Stomach smooth muscle (tissue), 2 donors: ENCODE measurements around the gene MEA1.

ENCODE experiments used
- H3K27ac ChIP-seq: one replicate; pipeline ENCODE4 v1.7.0; 2013; ENCODE audit warnings: mild to moderate bottlenecking, low read length, inconsistent platforms
- H3K27me3 ChIP-seq, 2 donors: one replicate each; pipeline ENCODE4 v1.7.0; 2013; ENCODE audit warnings: low read length in 2 of 2; ENCODE audit not compliant: insufficient read depth in 2 of 2, control insufficient read depth in 1 of 2
- H3K36me3 ChIP-seq, 2 donors: one replicate each; pipeline ENCODE4 v1.7.0; 2013; ENCODE audit warnings: low read length in 2 of 2; ENCODE audit not compliant: control insufficient read depth in 2 of 2, insufficient read depth in 2 of 2
- H3K4me1 ChIP-seq: one replicate; pipeline ENCODE4 v1.7.0; 2013; ENCODE audit warnings: low read length; ENCODE audit not compliant: control insufficient read depth, insufficient read depth
- H3K4me3 ChIP-seq, 2 donors: one replicate each; pipeline ENCODE4 v1.7.0; 2013; ENCODE audit warnings: low read length in 2 of 2
- H3K9ac ChIP-seq, 2 donors: one replicate each; pipeline ENCODE4 v1.7.0; 2013; ENCODE audit warnings: low read length in 2 of 2, mild to moderate bottlenecking in 1 of 2
- H3K9me3 ChIP-seq, 2 donors: one replicate each; pipeline ENCODE4 v1.7.0; 2013; ENCODE audit warnings: low read length in 2 of 2; ENCODE audit not compliant: control insufficient read depth in 2 of 2
- donor health status: healthy.
- donor health status: Pancreatic carcinoma.

The MEA1 gene

GRCh38 chr6:43037706-43038105 lies 24.0 kb upstream of the MEA1 start:
- H3K27ac ChIP-seq, result no peak overlapping the region
- peaks cover 34 to 36% of the 10 kb centered on the region in 2 donors for H3K36me3 ChIP-seq
- no peaks in the 10 kb centered on the region for H3K27me3 ChIP-seq
- no peak overlapping the region for H3K4me3 ChIP-seq
- H3K9ac ChIP-seq, result no peak overlapping the region
- no peaks in the 10 kb centered on the region for H3K4me1 ChIP-seq
- H3K9me3 ChIP-seq, result no peaks in the 10 kb centered on the region

- no peak overlapping the region for H3K9ac ChIP-seq
Observed at GRCh38 chr6:43037197-43037596, 23.5 kb upstream of the MEA1 start.

DNA sequence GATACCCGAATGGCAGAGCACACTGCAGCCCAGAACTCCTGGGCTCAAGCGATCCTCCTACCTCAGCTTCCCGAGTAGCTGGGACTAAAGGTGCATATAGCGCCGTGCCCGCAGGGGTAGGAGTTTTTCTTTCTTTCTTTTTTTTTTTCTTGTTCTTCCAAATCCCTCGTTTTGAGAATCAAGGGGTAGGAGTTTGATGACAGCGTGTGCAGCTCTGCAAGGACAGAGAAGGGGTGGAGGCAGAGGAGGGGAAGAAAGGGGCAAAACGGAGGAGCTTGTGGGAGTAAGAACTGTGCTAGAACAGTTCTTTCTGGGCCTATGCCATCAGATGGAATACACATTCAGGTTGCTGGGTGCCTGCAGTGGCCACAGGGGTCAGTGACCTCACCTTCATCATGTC lies 23.0 kb upstream of the MEA1 start:
- Histone ChIP-seq H3K4me1 (no peaks in the 10 kb centered on the region), H3K36me3 (peaks cover 32 to 41% of the 10 kb centered on the region in 2 donors), H3K4me3 (no peak overlapping the region), H3K27me3 (no peaks in the 10 kb centered on the region), H3K27ac (no peak overlapping the region), H3K9me3 (no peaks in the 10 kb centered on the region), H3K9ac (no peak overlapping the region)

More at GRCh38 chr6:43037197-43037596, 23.5 kb upstream of the MEA1 start:
- Histone ChIP-seq H3K4me3 (no peak overlapping the region), H3K4me1 (no peaks in the 10 kb centered on the region), H3K27me3 (no peaks in the 10 kb centered on the region), H3K36me3 (peaks cover 32 to 39% of the 10 kb centered on the region in 2 donors), H3K27ac (no peak overlapping the region), H3K9me3 (no peaks in the 10 kb centered on the region)

DNA sequence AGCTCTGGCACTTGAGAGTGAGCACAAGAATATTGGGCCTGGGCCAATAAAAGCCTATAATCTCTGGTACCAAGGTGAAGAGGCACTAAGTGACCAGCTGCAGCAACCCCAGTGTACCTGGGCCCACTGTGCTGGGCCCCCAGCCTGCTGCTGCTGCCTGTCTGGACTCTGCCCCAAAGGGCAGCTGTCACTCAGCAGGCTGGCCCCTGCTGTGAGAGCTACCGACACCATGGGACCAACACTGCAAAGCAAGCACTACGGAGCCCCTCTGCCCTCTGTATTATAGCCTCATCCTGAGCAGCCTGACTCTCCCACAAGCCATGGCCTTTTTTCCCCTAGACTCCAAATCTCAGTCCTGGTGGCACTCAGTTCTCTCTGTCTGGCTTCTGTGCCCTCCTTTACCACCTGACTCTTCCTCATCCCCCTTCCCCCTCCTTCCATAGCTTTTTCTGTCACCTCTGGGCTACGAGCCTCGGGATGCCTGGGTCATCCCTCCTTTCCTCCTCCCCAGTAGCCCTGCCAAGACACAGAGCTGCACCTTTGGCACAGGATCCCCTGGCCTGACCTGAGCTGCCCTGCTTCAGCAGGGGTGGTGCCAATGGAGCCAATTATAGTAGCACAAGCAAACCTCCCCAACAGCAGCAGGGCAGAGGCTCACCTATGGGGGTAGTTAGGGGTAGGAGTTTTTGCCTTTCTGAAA lies 21.9 kb upstream of the MEA1 start:
- Histone ChIP-seq H3K27ac (no peak overlapping the region), H3K9me3 (no peaks in the 10 kb centered on the region), H3K36me3 (peaks cover 32 to 38% of the 10 kb centered on the region in 2 donors), H3K27me3 (no peaks in the 10 kb centered on the region), H3K4me1 (no peaks in the 10 kb centered on the region), H3K4me3 (no peak overlapping the region), H3K9ac (no peak overlapping the region)

DNA sequence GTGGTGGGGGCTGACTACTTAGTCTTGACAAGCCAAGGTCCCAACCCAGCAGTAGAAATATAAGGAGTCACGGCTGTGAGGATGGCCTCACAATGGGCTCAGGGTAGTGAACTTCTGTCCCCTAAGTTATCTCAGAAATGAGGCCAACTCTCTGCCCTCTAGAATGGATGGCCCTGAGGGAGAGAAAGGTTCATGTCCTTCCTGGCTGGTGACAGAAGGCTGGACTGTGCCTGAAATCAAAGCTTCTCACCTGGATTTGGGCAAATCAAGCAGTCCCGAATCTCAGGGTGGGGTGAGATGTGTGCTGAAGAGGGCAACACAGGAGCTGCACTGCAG lies 20.4 kb upstream of the MEA1 start:
- Histone ChIP-seq H3K36me3 (peaks cover 29 to 41% of the 10 kb centered on the region in 2 donors), H3K27me3 (no peaks in the 10 kb centered on the region), H3K9me3 (no peaks in the 10 kb centered on the region), H3K9ac (no peak overlapping the region), H3K4me3 (no peak overlapping the region), H3K4me1 (no peaks in the 10 kb centered on the region), H3K27ac (no peak overlapping the region)

DNA sequence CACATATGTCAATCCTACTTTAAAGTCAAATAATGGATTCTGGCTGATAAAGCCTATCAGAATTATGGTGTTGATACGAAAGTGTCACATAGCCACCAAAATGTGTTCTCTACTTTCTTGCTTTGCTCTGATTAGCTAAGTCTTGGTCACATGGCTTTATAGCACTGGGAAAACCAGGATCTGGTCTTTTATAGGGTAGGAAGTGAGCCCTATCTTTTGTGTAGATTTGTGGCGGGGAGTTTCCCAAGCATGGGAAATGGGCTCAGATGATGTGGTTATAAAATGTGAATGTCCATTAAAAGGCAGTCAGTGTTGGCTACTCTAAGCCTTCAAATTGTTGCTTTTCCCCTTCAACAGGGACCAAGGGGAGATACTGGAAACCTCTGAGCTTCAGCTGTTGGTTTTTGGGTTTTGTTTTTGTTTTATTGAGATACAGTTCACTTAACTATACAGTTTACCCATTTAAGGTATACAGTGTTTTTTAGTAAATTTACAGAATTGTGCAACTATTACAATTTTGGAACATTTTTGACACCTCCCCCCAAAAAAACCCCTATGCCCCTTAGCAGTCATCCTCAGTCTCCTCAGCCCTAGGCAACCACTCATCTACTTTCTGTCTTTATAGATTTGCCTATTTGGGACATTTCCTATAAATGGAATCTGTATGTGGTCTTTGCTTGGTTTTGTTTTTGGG lies 19.9 kb upstream of the MEA1 start:
- Histone ChIP-seq H3K27ac (no peak overlapping the region), H3K4me3 (no peak overlapping the region), H3K9ac (no peak overlapping the region), H3K4me1 (no peaks in the 10 kb centered on the region), H3K27me3 (no peaks in the 10 kb centered on the region), H3K36me3 (peaks cover 34 to 46% of the 10 kb centered on the region in 2 donors), H3K9me3 (no peaks in the 10 kb centered on the region)

DNA sequence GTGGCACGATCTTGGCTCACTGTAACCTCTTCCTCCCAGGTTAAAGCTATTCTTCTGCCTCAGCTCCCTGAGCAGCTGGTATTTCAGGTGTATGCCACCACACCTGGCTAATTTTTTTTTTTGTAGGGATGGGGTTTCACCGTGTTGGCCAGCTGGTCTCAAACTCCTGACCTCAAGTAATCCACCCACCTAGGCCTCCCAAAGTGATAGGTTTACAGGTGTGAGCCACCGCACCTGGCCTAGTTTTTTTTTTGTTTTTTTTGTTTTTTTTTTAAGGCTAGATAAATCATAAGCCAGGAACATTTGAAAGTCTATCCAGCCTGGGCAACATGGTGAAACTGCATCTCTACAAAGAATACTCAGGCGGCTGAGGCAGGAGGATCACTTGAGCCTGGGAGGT lies 18.6 kb upstream of the MEA1 start:
- Histone ChIP-seq H3K27me3 (no peaks in the 10 kb centered on the region), H3K36me3 (peaks cover 32 to 42% of the 10 kb centered on the region in 2 donors)

DNA sequence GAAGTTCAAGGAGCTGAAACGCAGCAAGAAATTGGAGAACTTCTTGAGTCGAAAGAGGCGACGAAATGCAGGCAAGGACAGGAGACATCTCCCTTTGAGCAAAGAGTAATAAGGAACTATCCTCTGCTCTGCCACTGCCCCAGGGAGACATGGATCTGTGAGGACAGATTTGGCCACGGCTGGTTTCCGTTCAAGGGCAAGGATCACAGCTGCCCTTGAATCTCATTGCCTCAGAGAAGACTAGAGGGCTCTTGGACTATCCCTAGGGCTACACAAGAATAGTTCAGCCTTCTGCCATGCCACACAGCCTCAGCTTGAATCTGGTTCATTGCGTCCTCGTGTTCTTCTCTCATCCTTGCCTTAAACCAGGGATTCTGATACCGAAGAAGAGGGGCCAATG lies 15.4 kb upstream of the MEA1 start:
- Histone ChIP-seq H3K27me3 (no peaks in the 10 kb centered on the region), H3K4me1 (no peaks in the 10 kb centered on the region), H3K9ac (no peak overlapping the region), H3K36me3 (peaks cover 35 to 53% of the 10 kb centered on the region in 2 donors), H3K4me3 (no peak overlapping the region), H3K27ac (no peak overlapping the region), H3K9me3 (no peaks in the 10 kb centered on the region)

More for the DNA sequence above, 18.6 kb upstream of the MEA1 start:
- no peaks in the 10 kb centered on the region for H3K9me3 ChIP-seq
- H3K4me1 ChIP-seq, result no peaks in the 10 kb centered on the region
- H3K27ac ChIP-seq, result no peak overlapping the region
- H3K9ac ChIP-seq, result no peak overlapping the region
- H3K4me3 ChIP-seq, result no peak overlapping the region

DNA sequence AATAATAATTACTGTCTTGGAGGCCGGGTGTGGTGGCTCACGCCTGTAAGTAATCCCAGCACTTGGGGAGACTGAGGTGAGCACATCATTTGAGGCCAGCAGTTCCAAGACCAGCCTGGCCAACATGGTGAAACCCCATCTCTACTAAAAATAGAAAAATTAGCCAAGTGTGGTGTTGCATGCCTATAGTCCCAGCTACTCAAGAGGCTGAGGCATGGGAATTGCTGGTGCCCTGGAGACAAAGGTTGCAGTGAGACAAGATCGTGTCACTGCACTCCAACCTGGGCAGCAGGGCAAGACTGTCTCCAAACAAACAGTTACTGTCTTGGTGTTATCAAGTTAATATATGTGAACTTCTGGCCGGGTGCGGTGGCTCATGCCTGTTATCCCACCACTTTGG lies 12.6 kb upstream of the MEA1 start:
- no peak overlapping the region for H3K9ac ChIP-seq
- H3K4me1 ChIP-seq, result no peaks in the 10 kb centered on the region
- no peak overlapping the region for H3K27ac ChIP-seq
- H3K4me3 ChIP-seq, result no peak overlapping the region
- H3K9me3 ChIP-seq, result no peaks in the 10 kb centered on the region
- H3K27me3 ChIP-seq, result no peaks in the 10 kb centered on the region
- peaks cover 32 to 44% of the 10 kb centered on the region in 2 donors for H3K36me3 ChIP-seq

DNA sequence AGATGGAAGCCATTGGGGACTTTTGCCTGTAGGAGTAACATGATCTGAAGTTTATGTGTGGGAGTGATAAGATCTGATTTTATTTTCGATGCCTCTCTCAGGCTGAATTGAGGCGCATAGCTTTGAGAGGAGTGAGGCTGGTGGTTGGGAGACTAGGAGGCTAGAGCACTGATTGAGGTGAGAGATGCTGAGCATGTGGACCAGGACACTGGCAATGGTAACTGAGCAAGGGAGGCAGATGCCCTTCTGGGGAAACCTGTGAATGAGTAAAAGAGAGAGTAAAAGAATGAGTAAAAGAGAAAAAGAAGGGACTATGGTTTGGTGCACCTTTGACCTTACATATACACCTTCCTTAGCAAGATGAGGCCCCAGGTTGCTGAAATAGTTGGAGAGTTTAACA lies 10.7 kb upstream of the MEA1 start:
- peaks cover 32 to 40% of the 10 kb centered on the region in 2 donors for H3K36me3 ChIP-seq
- no peak overlapping the region for H3K27ac ChIP-seq

More for the DNA sequence above, 10.7 kb upstream of the MEA1 start:
- no peak overlapping the region for H3K9ac ChIP-seq
- H3K4me3 ChIP-seq, result no peak overlapping the region
- H3K27me3 ChIP-seq, result no peaks in the 10 kb centered on the region
- H3K9me3 ChIP-seq, result no peaks in the 10 kb centered on the region
- H3K4me1 ChIP-seq, result peaks cover 9% of the 10 kb centered on the region
